K562 (cell line): ENCODE results near the gene UFSP1. TPM values are rescaled to one million over a fixed set of nuclear protein-coding genes. Genes with fewer than 3 reads are reported as not detected.
A peak's percentile ranks its signal among the peaks of the same experiment; 100 is the strongest.

Experiments used
- ARID2 ChIP-seq: fragments of 450-650 bp; IDR thresholded peaks from 2 replicates; pipeline ENCODE4 v1.6.1; 2017; ENCODE audit warnings: antibody characterized with exemption, mild to moderate bottlenecking
- ATF2 ChIP-seq: sonication (generic); formaldehyde crosslinking; IDR thresholded peaks from 2 replicates; pipeline ENCODE4 v1.8.1; 2022; ENCODE audit warnings: missing genetic modification reagents
- CBX3 ChIP-seq, 2 experiments: IDR thresholded peaks; 1 replicate in 1 of 2; 2 replicates in 1 of 2; pipeline ENCODE4 v1.6.1; 2012; ENCODE audit warnings: inconsistent platforms in 2 of 2, low read length in 2 of 2, borderline replicate concordance in 1 of 2, control low read depth in 1 of 2
- DEAF1 ChIP-seq: fragments of 450-650 bp; formaldehyde crosslinking; IDR thresholded peaks from 2 replicates; pipeline ENCODE4 v1.4.0; 2020; ENCODE audit warnings: mild to moderate bottlenecking, moderate library complexity
- EZH2 ChIP-seq: IDR thresholded peaks from 2 replicates; pipeline ENCODE4 v1.6.1; 2012; ENCODE audit warnings: low read depth, mild to moderate bottlenecking, inconsistent platforms, low read length, borderline replicate concordance
- FOXK1 ChIP-seq: sonication (generic); formaldehyde crosslinking; IDR thresholded peaks from 2 replicates; pipeline ENCODE4 v1.8.0; 2022; ENCODE audit warnings: missing genetic modification reagents, mild to moderate bottlenecking, borderline replicate concordance
- GATAD2B ChIP-seq: fragments of 450-650 bp; IDR thresholded peaks from 2 replicates; pipeline ENCODE4 v1.6.1; 2017; ENCODE audit warnings: mild to moderate bottlenecking, borderline replicate concordance
- HES1 ChIP-seq: fragments of 450-650 bp; IDR thresholded peaks from 2 replicates; pipeline ENCODE4 v1.6.1; 2016; ENCODE audit warnings: low read depth, mild to moderate bottlenecking, moderate library complexity
- HSF4 ChIP-seq: fragments of 250-450 bp; sonication (Bioruptor Pico); IDR thresholded peaks from 2 replicates; pipeline ENCODE4 v2.1.2; 2022; ENCODE audit warnings: mild to moderate bottlenecking, moderate library complexity, borderline replicate concordance
- KDM5B ChIP-seq: fragments of 200-600 bp; sonication (generic); IDR thresholded peaks from 2 replicates; pipeline ENCODE4 v1.6.1; 2012; ENCODE audit warnings: low read depth, mild to moderate bottlenecking, moderate library complexity, low read length, control low read depth, inconsistent platforms; ENCODE audit not compliant: insufficient replicate concordance
- NR2C2 ChIP-seq, 2 experiments: fragments of 200-800 bp in 1 of 2; sonication (Bioruptor generic) in 1 of 2; sonication (generic) in 1 of 2; formaldehyde crosslinking in 1 of 2; IDR thresholded peaks; 2 replicates each; pipeline versions ENCODE4 v1.6.1 to v1.8.0; 2016 to 2022; ENCODE audit warnings: mild to moderate bottlenecking in 1 of 2, missing compliant biosample characterization in 1 of 2, missing genetic modification characterization in 1 of 2, missing genetic modification reagents in 1 of 2
- RBBP5 ChIP-seq: fragments of 200-600 bp; sonication (generic); IDR thresholded peaks from 2 replicates; pipeline ENCODE4 v1.6.1; 2012; ENCODE audit warnings: borderline replicate concordance, mild to moderate bottlenecking, low read length, control low read depth, inconsistent platforms; ENCODE audit not compliant: insufficient read depth, poor library complexity, severe bottlenecking
- RBM14 ChIP-seq: fragments of 200-400 bp; formaldehyde crosslinking; IDR thresholded peaks from 2 replicates; pipeline ENCODE4 v1.6.1; 2018; ENCODE audit warnings: low read depth, mild to moderate bottlenecking, low read length, moderate library complexity, borderline replicate concordance; ENCODE audit not compliant: insufficient read depth
- ZBTB26 ChIP-seq: fragments of 450-650 bp; formaldehyde crosslinking; IDR thresholded peaks from 2 replicates; pipeline ENCODE4 v1.4.0; 2022; ENCODE audit warnings: missing genetic modification characterization
- ZFX ChIP-seq: sonication (generic); formaldehyde crosslinking; IDR thresholded peaks from 2 replicates; pipeline ENCODE4 v1.8.0; 2022; ENCODE audit warnings: mild to moderate bottlenecking, missing genetic modification reagents, moderate library complexity
- polyA plus RNA-seq, 8 experiments: library from polyadenylated mRNA; depleted of rRNA in 4 of 8; stranded (reverse) in 5 of 8; unstranded in 3 of 8; fragments of >200 nt; fragmentation: Nextera tagmentation in 2 of 8; fragmentation: Illumina TruSeq in 1 of 8; extraction: Ambion mirVana in 2 of 8; extraction: Trizol in 1 of 8; gene quantifications; 2 replicates each; pipeline versions ENCODE4 v1.2.1 to v1.2.3, GENCODE V29; 2011 to 2014; ENCODE audit warnings: inconsistent platforms in 1 of 8, missing spikeins in 1 of 8
- total RNA-seq, 7 experiments: library from RNA; depleted of rRNA in 6 of 7; stranded (reverse); fragments of >200 nt in 6 of 7; fragmentation: Illumina TruSeq in 2 of 7; extraction: Trizol in 2 of 7; gene quantifications; 2 replicates each; pipeline versions ENCODE4 v1.2.1 to v1.2.3, GENCODE V29; 2011 to 2021; ENCODE audit warnings: low replicate concordance in 1 of 7
- TF ChIP-seq, protein P1 (sequence below): sonication (generic); formaldehyde crosslinking; IDR thresholded peaks from 2 replicates; pipeline ENCODE4 v1.5.0; 2020; ENCODE audit warnings: missing genetic modification reagents
- TF ChIP-seq, protein P2 (sequence below): sonication (generic); formaldehyde crosslinking; IDR thresholded peaks from 2 replicates; pipeline ENCODE4 v1.4.0; 2020; ENCODE audit warnings: mild to moderate bottlenecking, missing genetic modification reagents

UFSP1 gene
- total and polyA plus RNA-seq, 9 of the 15 experiments (the other 6 are each of a cell fraction or from before 2014, with no cell fraction given) = 0.50 to 18.8 (median 2.1) TPM

- TF ChIP-seq, protein P1, sequence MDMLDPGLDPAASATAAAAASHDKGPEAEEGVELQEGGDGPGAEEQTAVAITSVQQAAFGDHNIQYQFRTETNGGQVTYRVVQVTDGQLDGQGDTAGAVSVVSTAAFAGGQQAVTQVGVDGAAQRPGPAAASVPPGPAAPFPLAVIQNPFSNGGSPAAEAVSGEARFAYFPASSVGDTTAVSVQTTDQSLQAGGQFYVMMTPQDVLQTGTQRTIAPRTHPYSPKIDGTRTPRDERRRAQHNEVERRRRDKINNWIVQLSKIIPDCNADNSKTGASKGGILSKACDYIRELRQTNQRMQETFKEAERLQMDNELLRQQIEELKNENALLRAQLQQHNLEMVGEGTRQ = no peak
- peak; percentile 52; the same call in 1 of the 2 replicates for TF ChIP-seq ZFX (CRISPR knock-in tag)
- no peak for TF ChIP-seq ZBTB26 (CRISPR knock-in tag)
- TF ChIP-seq KDM5B = no peak
- TF ChIP-seq, protein P2, sequence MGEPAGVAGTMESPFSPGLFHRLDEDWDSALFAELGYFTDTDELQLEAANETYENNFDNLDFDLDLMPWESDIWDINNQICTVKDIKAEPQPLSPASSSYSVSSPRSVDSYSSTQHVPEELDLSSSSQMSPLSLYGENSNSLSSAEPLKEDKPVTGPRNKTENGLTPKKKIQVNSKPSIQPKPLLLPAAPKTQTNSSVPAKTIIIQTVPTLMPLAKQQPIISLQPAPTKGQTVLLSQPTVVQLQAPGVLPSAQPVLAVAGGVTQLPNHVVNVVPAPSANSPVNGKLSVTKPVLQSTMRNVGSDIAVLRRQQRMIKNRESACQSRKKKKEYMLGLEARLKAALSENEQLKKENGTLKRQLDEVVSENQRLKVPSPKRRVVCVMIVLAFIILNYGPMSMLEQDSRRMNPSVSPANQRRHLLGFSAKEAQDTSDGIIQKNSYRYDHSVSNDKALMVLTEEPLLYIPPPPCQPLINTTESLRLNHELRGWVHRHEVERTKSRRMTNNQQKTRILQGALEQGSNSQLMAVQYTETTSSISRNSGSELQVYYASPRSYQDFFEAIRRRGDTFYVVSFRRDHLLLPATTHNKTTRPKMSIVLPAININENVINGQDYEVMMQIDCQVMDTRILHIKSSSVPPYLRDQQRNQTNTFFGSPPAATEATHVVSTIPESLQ (CRISPR knock-in tag) = 0 out of 2 replicates have a peak, but pooled peaks have one; percentile 26
- TF ChIP-seq GATAD2B = peak; percentile 84
- TF ChIP-seq HSF4 = no peak
- no peak for TF ChIP-seq HES1
- TF ChIP-seq EZH2 = no peak
- no peak for TF ChIP-seq RBBP5
- peak; percentile 53 for TF ChIP-seq DEAF1 (CRISPR knock-in tag)
- TF ChIP-seq ATF2 (CRISPR knock-in tag) = no peak
- TF ChIP-seq NR2C2 (CRISPR knock-in tag; IDR thresholded peaks at IDR 0.05) = no peak
- no peak for TF ChIP-seq NR2C2 (tag; IDR thresholded peaks at IDR 0.05)
- no peak for TF ChIP-seq CBX3 (IDR thresholded peaks at IDR 0.05; ENCODE audit: borderline replicate concordance in 1 of 2, low read length in 2 of 2)
- no peak for TF ChIP-seq FOXK1 (CRISPR knock-in tag)
- peak; percentile 48; the same call in 1 of the 2 replicates for TF ChIP-seq ARID2
- TF ChIP-seq RBM14 = 0 out of 2 replicates have a peak, but pooled peaks have one; percentile 92
These were observed 5.6 kb upstream of the UFSP1 start (continued) for GRCh38 chr7:100894860-100895700.
